ENCODE results near the gene KIF25.

Gene KIF25

GRCh38 chr6:167976708-167977107 is 20.8 kb upstream of the KIF25 start:
- DNase-seq (ENCODE audit: low read depth): no peak
- TF ChIP-seq POLR2A (IDR thresholded peaks at IDR 0.05; ENCODE audit: extremely low read depth, insufficient read length) (no peak), MYC (IDR thresholded peaks at IDR 0.05; ENCODE audit: low read depth, low read length) (no peak), CTCF (IDR thresholded peaks at IDR 0.05; ENCODE audit: low read depth, low read length) (no peak)
- TF ChIP-seq, protein P1, sequence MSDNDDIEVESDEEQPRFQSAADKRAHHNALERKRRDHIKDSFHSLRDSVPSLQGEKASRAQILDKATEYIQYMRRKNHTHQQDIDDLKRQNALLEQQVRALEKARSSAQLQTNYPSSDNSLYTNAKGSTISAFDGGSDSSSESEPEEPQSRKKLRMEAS (IDR thresholded peaks at IDR 0.05; ENCODE audit: low read depth, low read length): no peak
- no peak overlapping the region for H3K4me3 ChIP-seq (ENCODE audit: low read depth, low read length)

DNA sequence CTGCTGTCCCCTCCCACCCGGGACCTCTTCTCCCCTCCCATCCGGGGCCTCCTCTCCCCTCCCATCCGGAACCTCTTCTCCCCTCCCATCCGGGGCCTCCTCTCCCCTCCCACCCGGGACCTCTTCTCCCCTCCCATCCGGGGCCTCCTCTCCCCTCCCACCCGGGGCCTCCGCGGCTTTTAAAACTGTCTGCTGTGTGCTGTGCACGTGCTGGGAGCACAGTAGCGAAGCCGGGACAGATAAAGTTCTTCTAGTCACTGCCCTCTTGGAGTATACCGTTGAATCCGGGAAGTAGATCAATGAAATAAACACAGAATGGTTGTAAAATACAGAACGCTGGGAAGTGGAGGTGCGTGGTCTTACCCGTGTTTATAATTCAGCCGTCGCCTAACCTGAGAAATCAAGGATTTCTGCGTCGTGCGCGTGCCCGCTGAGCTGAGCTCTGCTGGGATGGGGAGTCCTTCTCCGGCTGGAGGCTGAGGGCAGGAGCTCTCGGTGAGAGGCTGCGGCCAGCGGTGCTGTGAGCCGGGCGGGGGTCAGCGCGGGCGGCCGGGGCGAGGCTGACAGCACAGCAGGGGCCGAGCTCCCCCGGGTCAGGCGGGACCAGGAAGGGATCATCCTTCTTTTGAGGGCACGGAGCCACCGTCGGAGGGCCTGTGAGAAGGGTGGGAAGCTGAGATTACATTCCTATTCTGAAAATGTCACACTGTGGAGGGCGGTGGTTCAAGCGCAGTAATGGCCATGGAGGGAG is 19.6 kb upstream of the KIF25 start:
- TF ChIP-seq, protein P1 (IDR thresholded peaks at IDR 0.05; ENCODE audit: low read depth, low read length): no peak
- TF ChIP-seq MYC (IDR thresholded peaks at IDR 0.05; ENCODE audit: low read depth, low read length) (no peak), CTCF (IDR thresholded peaks at IDR 0.05; ENCODE audit: low read depth, low read length) (no peak), POLR2A (IDR thresholded peaks at IDR 0.05; ENCODE audit: extremely low read depth, insufficient read length) (no peak)
- H3K4me3 ChIP-seq (ENCODE audit: low read depth, low read length): no peak overlapping the region
- DNase-seq (ENCODE audit: low read depth): no peak

DNA sequence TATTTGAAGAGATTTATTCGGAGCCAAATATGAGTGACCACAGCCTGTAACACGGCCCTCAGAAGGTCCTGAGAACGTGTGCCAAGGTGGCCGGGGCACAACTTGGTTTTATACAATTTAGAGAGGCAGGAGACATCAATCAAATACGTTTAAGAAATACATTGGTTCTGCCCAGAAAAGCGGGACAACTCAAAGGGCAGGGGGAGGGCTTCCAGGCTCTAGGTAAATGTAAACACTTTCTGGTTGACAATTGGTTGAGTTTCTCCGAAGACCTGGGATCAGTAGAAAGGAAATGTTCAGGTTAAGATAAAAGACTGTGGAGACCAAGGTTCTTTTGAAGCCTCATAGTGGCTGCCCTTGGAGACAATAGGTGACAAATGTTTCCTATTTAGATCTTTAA is 18.9 kb upstream of the KIF25 start:
- TF ChIP-seq CTCF (IDR thresholded peaks at IDR 0.05; ENCODE audit: low read depth, low read length) (no peak), MYC (IDR thresholded peaks at IDR 0.05; ENCODE audit: low read depth, low read length) (no peak), POLR2A (IDR thresholded peaks at IDR 0.05; ENCODE audit: extremely low read depth, insufficient read length) (no peak)
- TF ChIP-seq, protein P1 (IDR thresholded peaks at IDR 0.05; ENCODE audit: low read depth, low read length): no peak
- no peak overlapping the region for H3K4me3 ChIP-seq (ENCODE audit: low read depth, low read length)
- DNase-seq (ENCODE audit: low read depth): no peak

- TF ChIP-seq CTCF (IDR thresholded peaks at IDR 0.05; ENCODE audit: low read depth, low read length) (no peak), MYC (IDR thresholded peaks at IDR 0.05; ENCODE audit: low read depth, low read length) (no peak), POLR2A (IDR thresholded peaks at IDR 0.05; ENCODE audit: extremely low read depth, insufficient read length) (no peak)
- TF ChIP-seq, protein P1 (IDR thresholded peaks at IDR 0.05; ENCODE audit: low read depth, low read length): no peak
- H3K4me3 ChIP-seq (ENCODE audit: low read depth, low read length): no peak overlapping the region
- DNase-seq (ENCODE audit: low read depth): no peak
Observed at GRCh38 chr6:167979436-167980139, 17.9 kb upstream of the KIF25 start.

GRCh38 chr6:167980911-167981580 is 16.4 kb upstream of the KIF25 start:
- no peak overlapping the region for H3K4me3 ChIP-seq (ENCODE audit: low read depth, low read length)
- DNase-seq (ENCODE audit: low read depth): no peak
- no peak for TF ChIP-seq MYC (IDR thresholded peaks at IDR 0.05; ENCODE audit: low read depth, low read length)
- no peak for TF ChIP-seq POLR2A (IDR thresholded peaks at IDR 0.05; ENCODE audit: extremely low read depth, insufficient read length)
